GM12892 (cell line): ENCODE data around the gene LMNA.

Source experiments
- DNase-seq: peaks from one replicate; pipeline ENCODE4 v3.0.0; 2011; ENCODE audit not compliant: insufficient read length
- FAIRE-seq: peaks from 2 replicates; lab custom pipeline; 2011; peaks lifted over from hg19 to GRCh38; lab: Jason Lieb, UNC
- POLR2A ChIP-seq: IDR thresholded peaks from 2 replicates; pipeline ENCODE4 v1.6.1; 2011; ENCODE audit warnings: low read depth, low read length, control low read depth
- POLR2AphosphoS5 ChIP-seq: IDR thresholded peaks from 2 replicates; pipeline ENCODE4 v1.6.1; 2011; ENCODE audit warnings: low read depth, low read length, control low read depth
- TAF1 ChIP-seq: IDR thresholded peaks from 2 replicates; pipeline ENCODE4 v1.6.1; 2011; ENCODE audit warnings: low read depth, mild to moderate bottlenecking, control low read depth, low read length, borderline replicate concordance

LMNA gene

DNA sequence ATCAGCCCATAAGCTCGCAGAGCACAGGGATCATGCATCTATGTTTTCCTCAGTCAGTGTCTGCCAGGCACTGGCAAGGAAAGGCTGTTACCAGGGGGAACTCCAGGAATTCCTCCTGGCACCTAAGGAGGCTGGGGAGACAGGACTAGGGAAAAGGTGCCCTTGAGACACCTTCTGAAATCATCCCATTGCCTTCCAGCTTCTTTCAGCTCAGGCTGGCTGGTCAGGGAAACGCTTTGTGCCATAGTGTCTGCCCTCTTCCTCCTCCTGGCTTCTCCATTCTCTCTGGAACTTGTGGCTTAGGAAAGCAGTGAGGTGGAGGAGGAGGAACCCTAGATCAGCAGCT lies 13.8 kb downstream of the LMNA start:
- FAIRE-seq, result no peak
- no peak for TF ChIP-seq TAF1
- no peak for TF ChIP-seq POLR2AphosphoS5
- no peak for TF ChIP-seq POLR2A
- no peak for DNase-seq

DNA sequence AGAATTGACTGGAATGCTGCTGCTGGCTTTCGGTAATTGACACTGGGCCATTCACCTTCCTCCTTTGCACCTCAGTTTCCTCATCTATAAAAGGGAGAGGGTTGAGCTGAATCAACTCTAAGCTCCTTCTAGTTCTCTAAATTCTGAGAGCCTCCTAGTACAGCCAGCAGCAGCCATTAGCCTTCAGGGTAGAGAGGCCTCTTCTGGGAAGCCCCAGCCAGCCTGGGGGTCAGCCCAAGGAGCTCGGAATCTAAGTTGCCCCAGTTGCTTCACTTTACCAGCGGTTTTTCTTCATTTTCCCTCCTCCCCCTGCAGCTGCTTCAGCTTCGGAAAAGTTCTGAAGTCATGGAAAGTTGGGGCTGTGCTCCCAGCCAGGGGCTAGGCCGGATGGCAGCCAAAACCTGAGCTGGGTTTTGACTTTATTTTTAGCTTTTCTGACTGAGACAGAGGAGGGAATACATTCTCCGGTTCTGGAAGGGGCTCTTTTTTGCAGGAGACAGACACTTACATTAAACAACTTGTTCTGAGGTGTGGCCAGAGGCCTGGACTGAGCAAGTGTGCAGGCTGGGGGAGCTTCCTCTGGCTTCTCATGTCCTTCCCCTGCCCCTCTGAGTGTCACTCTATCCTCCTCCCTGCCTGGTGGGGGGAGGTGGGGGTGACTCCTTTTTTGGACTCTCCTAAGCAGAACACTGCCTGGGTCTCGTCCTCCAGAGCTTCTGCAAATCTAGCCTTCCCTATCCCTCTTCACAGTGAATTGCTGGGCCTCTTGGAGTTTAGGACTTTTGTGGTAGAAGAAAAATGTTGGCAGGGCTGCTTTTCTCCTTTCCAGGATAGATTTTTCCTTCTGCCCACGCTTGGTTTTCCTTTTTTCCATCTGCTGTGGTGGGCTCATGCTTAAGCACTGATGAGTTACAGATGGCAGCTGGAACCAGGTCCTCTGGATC lies 14.4 kb downstream of the LMNA start:
- DNase-seq (no peak), FAIRE-seq (no peak)
- TF ChIP-seq TAF1 (no peak), POLR2AphosphoS5 (no peak), POLR2A (no peak)

DNA sequence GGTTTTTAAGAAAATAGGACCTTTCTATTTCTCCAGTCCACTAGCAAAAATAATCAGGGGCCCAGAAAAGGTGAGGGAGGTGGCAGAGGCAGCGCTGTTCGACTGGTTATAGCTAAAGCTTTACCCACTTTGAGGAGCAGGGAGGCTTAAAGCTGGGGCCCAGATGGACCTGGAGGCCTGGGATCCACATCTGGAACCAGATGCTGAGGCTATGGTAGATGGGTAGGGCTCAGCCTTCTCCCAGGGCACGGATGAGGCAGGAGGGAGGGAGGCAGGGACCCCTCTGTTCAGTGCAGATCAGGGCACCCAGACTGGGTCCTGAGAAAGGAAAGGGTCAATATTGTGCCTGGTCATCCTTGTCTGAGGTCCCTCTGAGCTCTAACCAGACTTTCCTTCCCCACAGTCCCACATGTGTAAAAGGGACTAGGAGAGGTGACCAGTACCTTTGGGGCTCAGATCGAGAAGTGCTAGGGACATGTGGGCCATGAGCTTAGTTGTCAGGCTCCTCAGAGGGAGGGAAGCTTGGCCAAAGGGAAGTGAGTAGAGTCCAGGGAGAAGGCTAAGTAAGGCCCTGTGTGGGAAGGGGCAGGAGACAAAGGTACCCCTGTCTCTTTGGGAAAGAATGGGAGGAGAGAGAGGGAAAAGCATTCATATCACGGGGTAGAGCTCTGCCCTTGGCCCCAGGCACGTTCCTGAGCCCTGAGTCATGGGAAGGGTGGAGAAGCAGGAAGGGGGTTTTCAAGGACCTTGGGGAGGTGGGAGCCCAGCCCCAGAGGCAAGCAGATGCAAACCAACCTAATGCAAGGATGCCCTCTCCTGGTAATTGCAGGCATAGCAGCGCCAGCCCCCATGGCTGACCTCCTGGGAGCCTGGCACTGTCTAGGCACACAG lies 15.4 kb downstream of the LMNA start:
- DNase-seq (no peak), FAIRE-seq (peak; percentile 93)
- TF ChIP-seq TAF1, result no peak
- TF ChIP-seq POLR2A, result peak; percentile 34; the same call in 1 of the 2 replicates
- TF ChIP-seq POLR2AphosphoS5, result no peak

DNA sequence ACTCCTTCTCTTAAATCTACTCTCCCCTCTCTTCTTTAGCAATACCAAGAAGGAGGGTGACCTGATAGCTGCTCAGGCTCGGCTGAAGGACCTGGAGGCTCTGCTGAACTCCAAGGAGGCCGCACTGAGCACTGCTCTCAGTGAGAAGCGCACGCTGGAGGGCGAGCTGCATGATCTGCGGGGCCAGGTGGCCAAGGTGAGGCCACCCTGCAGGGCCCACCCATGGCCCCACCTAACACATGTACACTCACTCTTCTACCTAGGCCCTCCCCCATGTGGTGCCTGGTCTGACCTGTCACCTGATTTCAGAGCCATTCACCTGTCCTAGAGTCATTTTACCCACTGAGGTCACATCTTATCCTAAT lies 16.0 kb downstream of the LMNA start:
- TF ChIP-seq POLR2A (no peak), POLR2AphosphoS5 (no peak), TAF1 (no peak)
- DNase-seq, result no peak
- no peak for FAIRE-seq

DNA sequence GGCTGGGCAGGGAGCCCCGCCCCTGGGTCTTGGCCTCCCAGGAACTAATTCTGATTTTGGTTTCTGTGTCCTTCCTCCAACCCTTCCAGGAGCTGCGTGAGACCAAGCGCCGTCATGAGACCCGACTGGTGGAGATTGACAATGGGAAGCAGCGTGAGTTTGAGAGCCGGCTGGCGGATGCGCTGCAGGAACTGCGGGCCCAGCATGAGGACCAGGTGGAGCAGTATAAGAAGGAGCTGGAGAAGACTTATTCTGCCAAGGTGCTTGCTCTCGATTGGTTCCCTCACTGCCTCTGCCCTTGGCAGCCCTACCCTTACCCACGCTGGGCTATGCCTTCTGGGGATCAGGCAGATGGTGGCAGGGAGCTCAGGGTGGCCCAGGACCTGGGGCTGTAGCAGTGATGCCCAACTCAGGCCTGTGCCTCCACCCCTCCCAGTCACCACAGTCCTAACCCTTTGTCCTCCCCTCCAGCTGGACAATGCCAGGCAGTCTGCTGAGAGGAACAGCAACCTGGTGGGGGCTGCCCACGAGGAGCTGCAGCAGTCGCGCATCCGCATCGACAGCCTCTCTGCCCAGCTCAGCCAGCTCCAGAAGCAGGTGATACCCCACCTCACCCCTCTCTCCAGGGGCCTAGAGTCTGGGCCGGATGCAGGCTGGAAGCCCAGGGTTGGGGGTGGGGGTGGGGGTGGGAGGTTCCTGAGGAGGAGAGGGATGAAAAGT lies 20.4 kb downstream of the LMNA start:
- DNase-seq, result no peak
- FAIRE-seq, result no peak
- no peak for TF ChIP-seq POLR2AphosphoS5
- no peak for TF ChIP-seq TAF1
- TF ChIP-seq POLR2A, result no peak

DNA sequence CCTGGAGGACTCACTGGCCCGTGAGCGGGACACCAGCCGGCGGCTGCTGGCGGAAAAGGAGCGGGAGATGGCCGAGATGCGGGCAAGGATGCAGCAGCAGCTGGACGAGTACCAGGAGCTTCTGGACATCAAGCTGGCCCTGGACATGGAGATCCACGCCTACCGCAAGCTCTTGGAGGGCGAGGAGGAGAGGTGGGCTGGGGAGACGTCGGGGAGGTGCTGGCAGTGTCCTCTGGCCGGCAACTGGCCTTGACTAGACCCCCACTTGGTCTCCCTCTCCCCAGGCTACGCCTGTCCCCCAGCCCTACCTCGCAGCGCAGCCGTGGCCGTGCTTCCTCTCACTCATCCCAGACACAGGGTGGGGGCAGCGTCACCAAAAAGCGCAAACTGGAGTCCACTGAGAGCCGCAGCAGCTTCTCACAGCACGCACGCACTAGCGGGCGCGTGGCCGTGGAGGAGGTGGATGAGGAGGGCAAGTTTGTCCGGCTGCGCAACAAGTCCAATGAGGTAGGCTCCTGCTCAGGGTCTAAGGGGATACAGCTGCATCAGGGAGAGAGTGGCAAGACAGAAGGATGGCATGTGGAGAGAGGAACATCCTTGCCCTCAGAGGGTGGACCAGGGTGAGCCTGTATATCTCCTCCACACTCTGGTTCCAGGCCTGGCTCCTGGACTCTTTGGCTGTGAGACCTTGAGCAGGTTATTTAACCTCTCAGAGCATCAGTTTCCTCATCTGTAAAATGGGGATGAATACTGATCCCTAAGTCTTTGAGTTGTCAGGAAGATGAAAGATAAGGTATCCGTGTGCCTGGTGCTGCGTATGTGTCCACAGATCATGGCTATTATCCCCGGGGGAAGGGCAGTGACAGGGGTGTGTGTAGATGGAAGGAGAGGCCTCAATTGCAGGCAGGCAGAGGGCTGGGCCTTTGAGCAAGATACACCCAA lies 21.7 kb downstream of the LMNA start:
- TF ChIP-seq POLR2AphosphoS5 (no peak), TAF1 (no peak), POLR2A (no peak)
- no peak for DNase-seq
- FAIRE-seq, result no peak

DNA sequence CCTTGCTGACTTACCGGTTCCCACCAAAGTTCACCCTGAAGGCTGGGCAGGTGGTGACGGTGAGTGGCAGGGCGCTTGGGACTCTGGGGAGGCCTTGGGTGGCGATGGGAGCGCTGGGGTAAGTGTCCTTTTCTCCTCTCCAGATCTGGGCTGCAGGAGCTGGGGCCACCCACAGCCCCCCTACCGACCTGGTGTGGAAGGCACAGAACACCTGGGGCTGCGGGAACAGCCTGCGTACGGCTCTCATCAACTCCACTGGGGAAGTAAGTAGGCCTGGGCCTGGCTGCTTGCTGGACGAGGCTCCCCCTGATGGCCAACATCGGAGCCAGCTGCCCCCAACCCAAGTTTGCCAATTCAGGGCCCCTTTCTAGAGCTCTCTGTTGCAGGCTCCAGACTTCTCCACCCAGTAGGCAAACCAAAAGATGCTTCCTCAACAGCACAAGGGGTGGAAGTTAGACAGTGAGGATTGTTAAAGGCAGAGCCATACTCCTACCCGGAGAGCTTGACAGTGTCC lies 22.5 kb downstream of the LMNA start:
- TF ChIP-seq POLR2A (no peak), TAF1 (no peak), POLR2AphosphoS5 (no peak)
- DNase-seq (no peak), FAIRE-seq (no peak)

DNA sequence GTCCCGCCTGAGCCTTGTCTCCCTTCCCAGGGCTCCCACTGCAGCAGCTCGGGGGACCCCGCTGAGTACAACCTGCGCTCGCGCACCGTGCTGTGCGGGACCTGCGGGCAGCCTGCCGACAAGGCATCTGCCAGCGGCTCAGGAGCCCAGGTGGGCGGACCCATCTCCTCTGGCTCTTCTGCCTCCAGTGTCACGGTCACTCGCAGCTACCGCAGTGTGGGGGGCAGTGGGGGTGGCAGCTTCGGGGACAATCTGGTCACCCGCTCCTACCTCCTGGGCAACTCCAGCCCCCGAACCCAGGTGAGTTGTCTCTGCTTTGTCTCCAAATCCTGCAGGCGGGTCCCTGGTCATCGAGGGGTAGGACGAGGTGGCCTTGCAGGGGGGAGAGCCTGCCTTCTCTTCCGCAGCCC lies 24.0 kb downstream of the LMNA start:
- DNase-seq (no peak), FAIRE-seq (no peak)
- 0 out of 2 replicates have a peak, but pooled peaks have one; percentile 31 for TF ChIP-seq POLR2AphosphoS5
- TF ChIP-seq TAF1, result no peak
- peak; percentile 48 for TF ChIP-seq POLR2A

DNA sequence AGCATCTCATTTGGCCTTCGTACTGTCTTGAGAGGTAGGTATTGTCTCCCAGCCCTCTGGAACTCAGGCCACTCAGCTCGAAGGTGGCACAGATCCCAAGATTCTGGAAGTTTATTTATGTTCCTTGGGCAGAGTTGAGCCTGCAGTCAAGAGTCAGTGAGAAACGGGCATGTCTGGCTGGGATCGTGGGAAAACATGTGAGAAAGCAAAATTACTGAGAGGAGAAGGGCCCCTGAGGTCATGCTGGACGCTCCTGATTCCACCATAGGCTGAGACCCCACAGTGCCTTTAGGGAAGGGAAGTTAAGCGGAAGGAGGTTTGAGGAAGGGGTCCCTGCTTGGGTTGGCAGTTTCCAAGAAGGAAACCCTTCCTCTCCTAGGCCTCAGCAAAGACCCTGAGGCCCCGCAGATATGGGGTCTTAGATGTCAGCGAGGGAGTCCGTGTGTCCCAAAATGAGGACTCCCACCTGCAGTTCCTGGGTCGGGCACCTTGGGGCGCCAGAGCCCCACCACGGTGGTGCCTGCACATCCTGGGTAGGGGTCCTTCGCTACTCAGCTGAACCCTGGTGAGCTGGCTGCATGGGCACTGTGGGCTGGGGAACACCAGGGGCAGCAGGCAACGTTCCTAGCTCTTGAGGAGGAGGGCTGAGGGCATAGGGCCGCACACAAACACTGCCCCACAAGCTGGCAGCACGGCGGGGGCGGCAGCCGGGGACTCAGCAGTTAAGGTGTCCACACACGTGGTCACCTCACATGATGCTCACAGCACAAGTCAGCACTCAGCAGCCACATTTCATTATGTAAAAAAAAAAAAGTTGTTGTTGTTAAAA lies 26.6 kb downstream of the LMNA start:
- peak; percentile 66; the same call in 1 of the 2 replicates for TF ChIP-seq POLR2AphosphoS5
- no peak for TF ChIP-seq TAF1
- no peak for DNase-seq
- FAIRE-seq, result no peak
